HepG2 (cell line): ENCODE results near the gene MEG3. TPM values are rescaled to one million over a fixed set of nuclear protein-coding genes. Genes with fewer than 3 reads are reported as not detected.

Source experiments
- ATF6 ChIP-seq: sonication (generic); formaldehyde crosslinking; conservative IDR thresholded peaks from 2 replicates; pipeline ENCODE4 v1.4.0; 2020; ENCODE audit warnings: missing genetic modification reagents
- ELF1 ChIP-seq: sonication (generic); formaldehyde crosslinking; IDR thresholded peaks from 2 replicates; pipeline ENCODE4 v1.4.0; 2020; ENCODE audit warnings: missing genetic modification reagents
- FOXK2 ChIP-seq: fragments of 450-650 bp; IDR thresholded peaks from 2 replicates; pipeline ENCODE4 v1.6.1; 2016
- HIC2 ChIP-seq: sonication (generic); formaldehyde crosslinking; IDR thresholded peaks from 2 replicates; pipeline ENCODE4 v1.9.0; 2022; ENCODE audit warnings: low read depth, missing genetic modification reagents
- MAF1 ChIP-seq: sonication (generic); formaldehyde crosslinking; IDR thresholded peaks from 2 replicates; pipeline ENCODE4 v1.5.0; 2020; ENCODE audit warnings: missing genetic modification reagents, borderline replicate concordance
- NKX3-1 ChIP-seq: sonication (generic); formaldehyde crosslinking; IDR thresholded peaks from 2 replicates; pipeline ENCODE4 v1.5.0; 2020; ENCODE audit warnings: missing genetic modification reagents
- PITX1 ChIP-seq: sonication (generic); formaldehyde crosslinking; IDR thresholded peaks from 2 replicates; pipeline ENCODE4 v1.5.1; 2020; ENCODE audit warnings: mild to moderate bottlenecking, missing genetic modification reagents
- SMAD3 ChIP-seq: sonication (generic); formaldehyde crosslinking; IDR thresholded peaks from 2 replicates; pipeline ENCODE4 v1.4.0; 2020; ENCODE audit warnings: missing genetic modification reagents
- THAP9 ChIP-seq: sonication (generic); formaldehyde crosslinking; IDR thresholded peaks from 2 replicates; pipeline ENCODE4; 2020; ENCODE audit warnings: missing genetic modification reagents, mild to moderate bottlenecking, borderline replicate concordance
- YY1 ChIP-seq: IDR thresholded peaks from 2 replicates; pipeline ENCODE4 v1.6.1; 2011; ENCODE audit warnings: low read length, low read depth, moderate library complexity, mild to moderate bottlenecking; ENCODE audit not compliant: insufficient read depth, insufficient replicate concordance
- ZMAT3 ChIP-seq: sonication (generic); formaldehyde crosslinking; conservative IDR thresholded peaks from 2 replicates; pipeline ENCODE4 v1.7.0; 2021; ENCODE audit warnings: missing genetic modification reagents
- ZMYM4 ChIP-seq: sonication (generic); formaldehyde crosslinking; IDR thresholded peaks from 2 replicates; pipeline ENCODE4 v1.8.1; 2023; ENCODE audit warnings: mild to moderate bottlenecking, missing genetic modification reagents
- ZNF580 ChIP-seq: IDR thresholded peaks from 2 replicates; pipeline ENCODE4 v1.6.1; 2016; ENCODE audit warnings: low read depth, borderline replicate concordance
- polyA plus RNA-seq, 8 experiments: library from polyadenylated mRNA; depleted of rRNA in 3 of 8; stranded (reverse) in 7 of 8; unstranded in 1 of 8; fragments of >200 nt; fragmentation: Illumina TruSeq in 4 of 8; extraction: Trizol in 4 of 8; gene quantifications; 2 replicates each; pipeline versions ENCODE4 v1.2.1 to v1.2.3, GENCODE V29; 2011 to 2016; ENCODE audit warnings: low read depth in 4 of 8, missing spikeins in 1 of 8, mixed read lengths in 1 of 8; ENCODE audit not compliant: insufficient read depth in 1 of 8
- total RNA-seq, 5 experiments: library from RNA; depleted of rRNA; stranded (reverse); fragments of >200 nt; fragmentation: Illumina TruSeq; extraction: Trizol; gene quantifications; 2 replicates each; pipeline ENCODE4 v1.2.3, GENCODE V29; 2016; ENCODE audit warnings: low read depth in 1 of 5
- TF ChIP-seq, protein P1 (sequence below): sonication (generic); formaldehyde crosslinking; IDR thresholded peaks from 2 replicates; pipeline ENCODE4 v1.4.0; 2020; ENCODE audit warnings: missing genetic modification reagents
- TF ChIP-seq, protein P2 (sequence below): sonication (generic); formaldehyde crosslinking; IDR thresholded peaks from 2 replicates; pipeline ENCODE4 v1.5.0; 2020; ENCODE audit warnings: missing genetic modification reagents
- TF ChIP-seq, protein P3 (sequence below): sonication (generic); formaldehyde crosslinking; IDR thresholded peaks from 2 replicates; pipeline ENCODE4 v1.4.0; 2020; ENCODE audit warnings: missing genetic modification reagents

Gene MEG3
- total and polyA plus RNA-seq, 2 of the 13 experiments (the other 11 are each of a cell fraction or from before 2014, with no cell fraction given): 0.17 TPM; not detected in 1

- no peak for TF ChIP-seq ZNF580
- no peak for TF ChIP-seq ZMAT3 (CRISPR knock-in tag)
- no peak for TF ChIP-seq NKX3-1 (CRISPR knock-in tag)
- TF ChIP-seq ATF6 (CRISPR knock-in tag): no peak
- no peak for TF ChIP-seq MAF1
- TF ChIP-seq ELF1: no peak
- TF ChIP-seq, protein P1, sequence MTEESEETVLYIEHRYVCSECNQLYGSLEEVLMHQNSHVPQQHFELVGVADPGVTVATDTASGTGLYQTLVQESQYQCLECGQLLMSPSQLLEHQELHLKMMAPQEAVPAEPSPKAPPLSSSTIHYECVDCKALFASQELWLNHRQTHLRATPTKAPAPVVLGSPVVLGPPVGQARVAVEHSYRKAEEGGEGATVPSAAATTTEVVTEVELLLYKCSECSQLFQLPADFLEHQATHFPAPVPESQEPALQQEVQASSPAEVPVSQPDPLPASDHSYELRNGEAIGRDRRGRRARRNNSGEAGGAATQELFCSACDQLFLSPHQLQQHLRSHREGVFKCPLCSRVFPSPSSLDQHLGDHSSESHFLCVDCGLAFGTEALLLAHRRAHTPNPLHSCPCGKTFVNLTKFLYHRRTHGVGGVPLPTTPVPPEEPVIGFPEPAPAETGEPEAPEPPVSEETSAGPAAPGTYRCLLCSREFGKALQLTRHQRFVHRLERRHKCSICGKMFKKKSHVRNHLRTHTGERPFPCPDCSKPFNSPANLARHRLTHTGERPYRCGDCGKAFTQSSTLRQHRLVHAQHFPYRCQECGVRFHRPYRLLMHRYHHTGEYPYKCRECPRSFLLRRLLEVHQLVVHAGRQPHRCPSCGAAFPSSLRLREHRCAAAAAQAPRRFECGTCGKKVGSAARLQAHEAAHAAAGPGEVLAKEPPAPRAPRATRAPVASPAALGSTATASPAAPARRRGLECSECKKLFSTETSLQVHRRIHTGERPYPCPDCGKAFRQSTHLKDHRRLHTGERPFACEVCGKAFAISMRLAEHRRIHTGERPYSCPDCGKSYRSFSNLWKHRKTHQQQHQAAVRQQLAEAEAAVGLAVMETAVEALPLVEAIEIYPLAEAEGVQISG (CRISPR knock-in tag): no peak
- no peak for TF ChIP-seq HIC2 (CRISPR knock-in tag)
- TF ChIP-seq YY1: no peak
- TF ChIP-seq FOXK2: no peak
- TF ChIP-seq, protein P2, sequence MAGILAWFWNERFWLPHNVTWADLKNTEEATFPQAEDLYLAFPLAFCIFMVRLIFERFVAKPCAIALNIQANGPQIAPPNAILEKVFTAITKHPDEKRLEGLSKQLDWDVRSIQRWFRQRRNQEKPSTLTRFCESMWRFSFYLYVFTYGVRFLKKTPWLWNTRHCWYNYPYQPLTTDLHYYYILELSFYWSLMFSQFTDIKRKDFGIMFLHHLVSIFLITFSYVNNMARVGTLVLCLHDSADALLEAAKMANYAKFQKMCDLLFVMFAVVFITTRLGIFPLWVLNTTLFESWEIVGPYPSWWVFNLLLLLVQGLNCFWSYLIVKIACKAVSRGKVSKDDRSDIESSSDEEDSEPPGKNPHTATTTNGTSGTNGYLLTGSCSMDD (CRISPR knock-in tag): no peak
- TF ChIP-seq, protein P3, sequence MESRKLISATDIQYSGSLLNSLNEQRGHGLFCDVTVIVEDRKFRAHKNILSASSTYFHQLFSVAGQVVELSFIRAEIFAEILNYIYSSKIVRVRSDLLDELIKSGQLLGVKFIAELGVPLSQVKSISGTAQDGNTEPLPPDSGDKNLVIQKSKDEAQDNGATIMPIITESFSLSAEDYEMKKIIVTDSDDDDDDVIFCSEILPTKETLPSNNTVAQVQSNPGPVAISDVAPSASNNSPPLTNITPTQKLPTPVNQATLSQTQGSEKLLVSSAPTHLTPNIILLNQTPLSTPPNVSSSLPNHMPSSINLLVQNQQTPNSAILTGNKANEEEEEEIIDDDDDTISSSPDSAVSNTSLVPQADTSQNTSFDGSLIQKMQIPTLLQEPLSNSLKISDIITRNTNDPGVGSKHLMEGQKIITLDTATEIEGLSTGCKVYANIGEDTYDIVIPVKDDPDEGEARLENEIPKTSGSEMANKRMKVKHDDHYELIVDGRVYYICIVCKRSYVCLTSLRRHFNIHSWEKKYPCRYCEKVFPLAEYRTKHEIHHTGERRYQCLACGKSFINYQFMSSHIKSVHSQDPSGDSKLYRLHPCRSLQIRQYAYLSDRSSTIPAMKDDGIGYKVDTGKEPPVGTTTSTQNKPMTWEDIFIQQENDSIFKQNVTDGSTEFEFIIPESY: no peak
- TF ChIP-seq PITX1 (CRISPR knock-in tag): no peak
- no peak for TF ChIP-seq THAP9 (CRISPR knock-in tag)
- TF ChIP-seq ZMYM4 (CRISPR knock-in tag): no peak
- no peak for TF ChIP-seq SMAD3 (CRISPR knock-in tag)
Observed at GRCh38 chr14:100836311-100836805, 10.4 kb downstream of the MEG3 start (continued).
